Islet precursor cell (in vitro differentiated cells): ENCODE measurements around the gene GJC1.

Source experiments
- DNase-seq: peaks from one replicate; pipeline ENCODE4 v3.0.0-alpha.2; 2018

GJC1 gene

GRCh38 chr17:44775838-44776621 lies 54.1 kb downstream of the GJC1 start:
- DNase-seq, result peak; percentile 100

DNA sequence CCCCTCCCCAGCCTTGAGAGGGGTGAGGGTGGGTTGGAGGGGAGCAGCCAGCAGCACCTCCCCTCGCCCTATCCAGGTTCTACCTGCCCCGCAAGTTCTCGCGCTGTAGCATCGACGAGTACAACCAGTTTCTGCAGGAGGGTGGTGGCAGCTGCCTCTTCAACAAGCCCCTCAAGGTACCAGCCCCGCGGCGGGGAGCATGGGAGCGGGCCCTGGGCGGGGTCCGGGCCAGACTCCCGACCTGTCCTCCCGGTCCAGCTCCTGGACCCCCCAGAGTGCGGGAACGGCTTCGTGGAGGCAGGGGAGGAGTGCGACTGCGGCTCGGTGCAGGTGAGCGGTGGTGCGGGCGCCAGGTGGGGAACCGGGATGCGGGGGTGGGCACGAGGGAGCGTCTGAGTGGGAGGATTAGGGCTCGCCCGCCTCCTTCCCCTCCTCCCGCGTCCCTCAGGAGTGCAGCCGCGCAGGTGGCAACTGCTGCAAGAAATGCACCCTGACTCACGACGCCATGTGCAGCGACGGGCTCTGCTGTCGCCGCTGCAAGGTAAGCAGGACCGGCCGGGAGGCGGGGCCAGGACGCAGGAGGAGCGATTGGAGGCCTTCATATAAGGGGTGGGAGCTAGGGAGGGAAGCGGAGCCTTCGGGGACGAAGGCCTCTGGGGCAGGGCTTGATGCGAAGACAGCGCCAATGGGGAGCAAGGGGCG lies 54.8 kb downstream of the GJC1 start:
- no peak for DNase-seq

GRCh38 chr17:44774271-44775135 lies 55.6 kb downstream of the GJC1 start:
- peak; percentile 98 for DNase-seq

DNA sequence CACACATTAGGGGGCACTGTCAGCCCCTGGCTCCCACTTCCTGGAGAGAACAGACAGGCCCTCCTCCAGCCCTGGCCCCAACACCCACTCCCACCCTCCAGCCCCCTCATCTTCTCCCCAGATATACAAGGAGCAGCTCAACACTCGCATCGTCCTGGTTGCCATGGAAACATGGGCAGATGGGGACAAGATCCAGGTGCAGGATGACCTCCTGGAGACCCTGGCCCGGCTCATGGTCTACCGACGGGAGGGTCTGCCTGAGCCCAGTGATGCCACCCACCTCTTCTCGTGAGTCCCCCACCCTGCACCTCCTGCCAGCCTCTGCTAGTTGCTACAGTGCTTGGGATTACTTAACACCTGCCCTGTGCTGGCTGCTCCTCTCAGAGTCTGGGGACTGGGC lies 56.9 kb downstream of the GJC1 start:
- no peak for DNase-seq

DNA sequence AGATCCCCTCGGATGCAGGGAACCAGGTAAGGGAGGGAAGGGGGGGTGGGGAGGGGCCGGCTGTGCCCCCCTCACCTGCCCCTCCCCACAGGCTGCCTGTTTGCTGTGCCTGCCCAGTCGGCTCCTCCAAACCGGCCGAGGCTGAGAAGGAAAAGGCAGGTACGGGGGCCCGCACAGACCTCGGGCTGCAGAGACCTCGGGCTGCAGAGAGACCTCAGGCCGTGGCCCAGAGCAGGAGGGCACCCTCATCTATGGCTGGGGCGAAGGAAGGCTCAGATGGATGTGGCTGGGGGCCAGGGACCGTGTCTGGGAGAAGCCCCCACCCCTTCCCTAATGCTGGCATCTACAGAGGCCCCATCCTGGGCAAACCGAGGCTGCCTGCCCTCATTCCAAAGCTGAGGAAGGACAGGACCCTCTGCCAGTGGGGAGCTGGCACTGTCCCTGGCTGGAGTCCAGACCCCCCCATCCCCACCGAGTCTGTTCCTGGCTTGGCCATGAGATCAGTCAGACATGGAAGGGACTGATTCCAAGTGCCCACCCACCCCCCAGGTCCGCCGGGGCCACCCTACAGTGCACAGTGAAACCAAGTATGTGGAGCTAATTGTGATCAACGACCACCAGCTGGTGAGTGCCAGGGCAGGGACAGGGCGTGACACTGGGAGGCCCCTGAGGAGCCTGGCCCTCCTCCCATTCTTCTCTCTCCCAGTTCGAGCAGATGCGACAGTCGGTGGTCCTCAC lies 57.6 kb downstream of the GJC1 start:
- DNase-seq, result no peak

DNA sequence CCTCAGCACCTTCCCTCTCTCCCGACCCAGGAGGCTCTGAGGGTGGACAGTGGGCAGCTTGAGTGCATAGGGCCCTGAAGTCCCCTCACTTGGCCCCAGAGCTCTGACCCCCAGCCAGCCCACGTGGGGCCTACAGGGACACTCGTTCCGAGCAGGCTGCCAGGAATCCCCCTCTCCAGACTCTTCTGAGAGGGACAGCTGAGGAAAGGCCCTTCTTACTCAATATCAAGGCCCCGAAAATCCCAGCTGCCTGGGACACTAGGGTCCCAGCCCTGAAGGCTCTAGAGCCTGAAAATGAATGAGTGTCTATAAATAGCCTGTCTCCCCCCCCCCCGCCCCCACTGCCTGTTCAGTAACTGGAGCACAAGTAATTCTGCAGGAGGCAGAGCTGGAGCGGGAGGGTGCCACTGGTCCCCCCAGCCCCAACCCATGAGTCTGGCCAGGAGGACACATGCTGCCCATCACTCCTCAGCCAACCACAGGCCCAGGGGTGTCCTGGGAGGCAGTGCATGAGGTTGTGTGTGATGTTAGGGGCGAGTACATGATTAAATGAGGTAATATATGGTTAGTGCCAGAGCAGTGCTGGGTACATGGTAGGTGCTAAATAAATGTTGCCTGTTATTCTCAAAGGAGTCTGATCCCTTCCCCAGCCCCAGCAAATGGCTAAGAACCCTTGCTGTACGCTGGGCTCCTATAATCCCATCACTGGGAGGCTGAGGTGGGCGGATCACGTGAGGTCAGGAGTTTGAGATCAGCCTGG lies 59.7 kb downstream of the GJC1 start:
- no peak for DNase-seq

DNA sequence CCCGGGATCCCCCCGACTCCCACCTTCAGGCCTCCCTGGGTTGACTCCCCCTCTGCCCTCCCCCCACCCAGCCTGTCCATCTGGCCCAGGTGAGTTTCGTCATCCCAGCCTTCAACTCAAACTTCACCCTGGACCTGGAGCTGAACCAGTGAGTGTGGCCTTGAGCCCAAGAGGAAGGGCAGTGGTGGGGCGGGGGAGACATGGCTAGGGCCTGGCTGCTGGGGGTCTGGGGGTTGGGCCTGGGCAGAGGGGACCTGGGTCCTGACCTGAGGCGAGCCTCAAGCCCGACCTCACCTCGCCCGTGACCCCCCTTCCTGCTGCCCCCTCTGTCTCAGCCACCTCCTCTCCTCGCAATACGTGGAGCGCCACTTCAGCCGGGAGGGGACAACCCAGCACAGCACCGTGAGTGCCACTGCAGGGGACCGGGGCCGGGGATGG lies 60.4 kb downstream of the GJC1 start:
- DNase-seq, result no peak

DNA sequence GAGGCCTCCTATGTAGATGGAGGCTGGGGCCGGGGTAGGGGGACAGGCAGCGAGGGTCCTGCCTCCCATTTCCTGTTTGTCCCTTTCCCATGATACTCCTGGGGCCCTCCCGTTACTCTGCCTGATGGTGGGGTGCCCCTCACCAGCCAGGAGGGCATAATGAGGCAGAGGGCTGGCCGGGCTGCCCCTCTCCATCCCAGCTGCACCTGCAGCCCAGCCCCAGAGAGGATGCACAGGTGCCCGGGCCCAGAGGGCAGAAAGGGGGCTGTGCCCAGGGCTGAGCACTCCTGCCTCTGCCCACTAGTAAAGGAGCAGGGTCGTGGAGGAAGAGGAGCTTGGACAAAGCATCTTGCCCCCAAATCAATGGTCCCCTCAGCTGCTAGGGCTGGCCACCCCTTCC lies 60.9 kb downstream of the GJC1 start:
- no peak for DNase-seq

DNA sequence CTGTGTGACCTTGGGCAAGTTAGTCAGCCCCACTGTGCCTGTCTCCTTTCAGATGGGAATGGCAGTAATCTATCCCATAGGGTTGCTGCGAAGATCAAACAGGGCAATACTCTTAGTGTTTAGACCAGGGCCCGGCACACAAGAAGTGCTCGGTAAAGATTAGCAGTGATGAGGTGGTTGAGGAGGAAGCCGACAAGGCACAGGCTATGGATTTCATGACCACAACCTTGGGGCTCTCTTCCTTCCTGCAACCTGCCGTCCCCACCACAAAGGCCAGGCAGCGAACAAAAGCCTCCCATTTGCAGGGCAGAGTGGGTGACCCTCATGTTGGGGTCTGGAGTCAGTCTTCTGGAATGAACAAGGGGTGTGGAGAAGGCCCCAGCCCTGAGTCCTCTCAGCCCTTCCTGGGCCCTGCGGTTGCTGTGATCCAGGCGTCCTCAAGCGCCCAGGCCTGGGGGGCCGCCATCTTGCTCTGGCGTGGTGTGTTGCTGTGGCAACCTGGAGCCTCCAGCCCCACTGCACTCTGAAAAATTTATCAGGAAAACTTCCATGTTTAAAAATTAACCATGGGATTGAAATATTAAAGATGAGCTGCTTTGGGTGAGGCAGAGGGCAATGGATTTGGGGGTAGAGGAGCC lies 61.5 kb downstream of the GJC1 start:
- DNase-seq, result no peak

DNA sequence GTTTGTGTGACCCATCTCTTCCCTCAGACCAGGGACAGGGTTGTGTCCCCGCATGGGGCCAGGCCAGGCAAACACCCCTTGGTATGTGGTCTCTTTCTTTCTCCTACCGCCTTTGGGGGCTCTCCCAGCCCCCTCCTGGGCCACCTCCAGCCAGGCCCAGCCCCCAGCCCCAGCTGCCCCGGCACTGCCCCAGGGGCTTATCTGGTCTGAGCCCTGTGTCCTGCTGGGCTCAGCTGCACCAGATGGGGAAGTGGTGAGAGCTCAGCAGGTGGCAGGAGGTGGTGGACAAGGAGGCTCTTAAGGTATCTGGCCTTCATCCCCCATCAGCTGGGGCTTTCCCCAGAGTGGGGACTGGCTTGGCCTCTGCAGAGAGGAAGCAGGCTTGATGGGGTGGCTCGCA lies 62.6 kb downstream of the GJC1 start:
- DNase-seq, result no peak

GRCh38 chr17:44766409-44767038 lies 63.6 kb downstream of the GJC1 start:
- no peak for DNase-seq

- DNase-seq, result no peak
These were observed 64.1 kb downstream of the GJC1 start for GRCh38 chr17:44765965-44766364.

DNA sequence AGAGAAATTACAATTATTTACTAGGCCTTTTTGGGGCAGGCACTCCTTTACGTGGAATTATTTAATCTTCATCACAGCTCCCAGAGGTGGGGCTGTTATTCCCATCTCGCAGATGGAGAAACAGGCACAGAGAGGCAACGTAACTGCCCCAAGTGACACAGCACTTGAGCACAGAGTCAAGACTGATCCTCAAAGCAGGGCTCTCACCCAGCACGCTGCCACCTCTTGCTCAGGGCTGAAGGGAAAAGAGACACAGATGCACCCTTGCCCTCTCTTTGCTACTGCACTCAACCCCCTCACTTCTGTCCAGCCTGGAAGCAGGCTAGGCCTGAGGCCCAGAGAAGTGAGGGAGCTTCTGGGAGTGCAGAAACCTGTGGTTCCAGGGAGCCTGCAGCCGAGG lies 66.9 kb downstream of the GJC1 start:
- no peak for DNase-seq

DNA sequence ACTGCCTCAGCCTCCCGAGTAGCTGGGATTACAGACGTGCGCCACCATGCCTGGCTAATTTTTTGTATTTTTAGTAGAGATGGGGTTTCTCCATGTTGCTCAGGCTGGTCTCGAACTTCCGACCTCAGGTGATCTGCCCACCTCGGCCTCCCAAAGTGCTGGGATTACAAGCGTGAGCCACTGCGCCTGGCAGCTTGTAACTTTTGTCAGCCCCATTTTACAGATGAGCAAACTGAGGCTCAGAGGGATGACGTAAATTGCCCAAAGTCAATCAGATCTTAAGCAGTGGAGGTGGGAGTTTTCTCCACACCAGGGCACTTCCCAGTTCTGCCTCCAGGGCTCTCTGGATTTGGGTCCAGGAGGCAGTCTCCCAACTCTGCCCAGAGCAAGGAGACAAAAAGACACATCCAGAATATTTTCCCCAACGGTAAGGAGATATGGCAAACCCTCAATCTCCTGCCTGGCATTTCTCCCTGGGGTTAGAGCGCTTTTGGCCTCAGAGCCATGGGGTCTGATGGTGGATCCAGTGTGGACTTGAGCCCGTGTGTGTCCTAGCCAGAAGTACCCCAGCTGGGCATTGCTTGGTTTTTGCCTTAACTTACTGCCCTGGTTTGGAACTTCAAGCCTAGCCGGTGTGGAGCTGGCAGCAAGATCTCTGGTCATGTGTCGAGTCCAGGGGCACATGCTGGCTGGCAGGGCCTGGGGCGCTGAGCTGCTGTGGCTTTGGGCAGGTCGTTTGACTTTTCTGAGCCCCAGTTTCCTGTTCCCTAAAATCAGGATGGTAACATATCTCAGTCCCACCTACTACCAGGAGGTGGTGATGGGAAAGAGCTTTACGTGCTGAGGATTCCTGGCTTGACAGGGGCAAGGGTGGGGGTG lies 67.9 kb downstream of the GJC1 start:
- DNase-seq, result no peak

GRCh38 chr17:44760474-44761308 lies 69.4 kb downstream of the GJC1 start:
- DNase-seq, result no peak

- DNase-seq, result no peak
These were observed 70.2 kb downstream of the GJC1 start for GRCh38 chr17:44759916-44760243.

DNA sequence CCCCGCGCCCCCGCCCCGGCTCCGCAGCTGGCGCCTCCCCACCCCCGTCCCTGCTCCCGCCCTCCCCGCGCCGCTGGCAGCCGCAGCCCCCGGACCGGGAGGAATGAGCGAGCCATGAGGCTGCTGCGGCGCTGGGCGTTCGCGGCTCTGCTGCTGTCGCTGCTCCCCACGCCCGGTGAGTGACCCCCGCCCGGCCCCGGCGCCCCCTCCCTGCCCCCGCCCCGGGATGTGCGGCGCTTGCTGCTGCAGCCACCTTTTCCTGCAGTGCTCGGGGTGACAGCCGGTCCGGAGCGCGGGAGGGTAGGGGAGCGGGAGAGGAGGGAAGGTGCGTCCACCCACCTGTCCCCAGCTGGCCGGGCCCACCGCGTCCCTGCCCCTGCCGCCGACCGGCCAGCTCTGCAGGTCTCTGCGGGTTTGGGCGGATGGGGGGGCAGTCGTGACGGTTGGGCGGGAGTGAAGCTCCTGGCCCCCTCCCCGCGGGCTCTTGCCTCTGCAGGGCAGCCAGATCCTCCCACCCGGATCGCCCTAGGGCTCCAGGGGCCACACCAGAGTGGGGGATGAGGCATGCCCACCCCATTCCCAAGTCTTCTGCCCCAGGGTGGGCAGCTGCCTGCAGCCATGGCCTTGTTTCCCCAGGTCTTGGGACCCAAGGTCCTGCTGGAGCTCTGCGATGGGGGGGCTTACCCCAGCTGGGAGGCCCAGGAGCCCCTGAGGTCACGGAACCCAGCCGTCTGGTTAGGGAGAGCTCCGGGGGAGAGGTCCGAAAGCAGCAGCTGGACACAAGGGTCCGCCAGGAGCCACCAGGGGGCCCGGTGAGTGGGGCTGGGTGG lies 70.8 kb downstream of the GJC1 start:
- no peak for DNase-seq

GRCh38 chr17:44758414-44759085 lies 71.5 kb downstream of the GJC1 start, which contains the start of gene ADAM11:
Gene ADAM11 (plus strand): TSS chr17:44758988. CDS start chr17:44759200, 212 bp downstream.
- no peak for DNase-seq
